Stimulated activated CD4-positive, alpha-beta T cell treated with anti-CD3 and anti-CD28 coated beads, TNF-alpha, amount 100 ng/mL, for 4 hours (primary cell): ENCODE data around the gene KCNK1.

ENCODE experiments used
- DNase-seq, 3 experiments: peaks; one replicate each; pipeline ENCODE4 v3.0.0-alpha.2; 2020; ENCODE audit warnings: low read depth in 3 of 3

KCNK1 gene

GRCh38 chr1:233704898-233705723 lies 91.2 kb downstream of the KCNK1 start:
- DNase-seq: no peak

- no peak for DNase-seq
Observed at GRCh38 chr1:233707153-233707879, 93.4 kb downstream of the KCNK1 start.

- no peak for DNase-seq
Observed at GRCh38 chr1:233707880-233708815, 94.2 kb downstream of the KCNK1 start.

GRCh38 chr1:233710031-233710430 lies 96.1 kb downstream of the KCNK1 start:
- no peak for DNase-seq

GRCh38 chr1:233710507-233710906 lies 96.6 kb downstream of the KCNK1 start:
- DNase-seq: no peak

- DNase-seq: no peak
Observed at GRCh38 chr1:233714631-233715217, 100.8 kb downstream of the KCNK1 start.

GRCh38 chr1:233718057-233718456 lies 104.2 kb downstream of the KCNK1 start:
- DNase-seq: no peak

GRCh38 chr1:233719655-233720341 lies 105.9 kb downstream of the KCNK1 start:
- no peak for DNase-seq

- no peak for DNase-seq
Observed at GRCh38 chr1:233721004-233721595, 107.2 kb downstream of the KCNK1 start.
